ENCODE measurements around the gene SPSB2. TPM values are rescaled to one million over a fixed set of nuclear protein-coding genes. Genes with fewer than 3 reads are reported as not detected.
A peak's percentile ranks its signal among the peaks of the same experiment; 100 is the strongest.

Gene SPSB2
- total and polyA plus RNA-seq, 10 donors: 7.0 to 17.0 (median 11.1) TPM

- H3K9me3 ChIP-seq: no peaks in the 10 kb centered on the region
- TF ChIP-seq POLR2A (IDR thresholded peaks at IDR 0.05) (no peak), POLR2AphosphoS5 (IDR thresholded peaks at IDR 0.05) (no peak), CTCF (IDR thresholded peaks at IDR 0.05 in 8 of 11, conservative IDR thresholded peaks at IDR 0.05 in 3 of 11) (no peak)
- H3K36me3 ChIP-seq: peaks cover 0 to 42% (median 0%) of the 10 kb centered on the region in 6 donors
- H3K4me3 ChIP-seq: no peak overlapping the region
- DNase-seq: peak; percentile 71
- no peak overlapping the region for H3K27ac ChIP-seq
- intact Hi-C loops (cut with DNase I; ENCODE audit: low total_unique reads): no loop called here
- whole genome bisulfite sequencing, 5 donors: 88 to 95% (median 91%) methylated on average over 15 to 17 of the region's 17 CpGs
- peaks cover 0 to 7% (median 0%) of the 10 kb centered on the region in 7 donors for H3K27me3 ChIP-seq (replicated peaks in 1 of 7)
- H3K4me1 ChIP-seq: peaks cover 0 to 11% (median 1%) of the 10 kb centered on the region in 6 donors
These were observed 27.7 kb downstream of the SPSB2 start for GRCh38 chr12:6845395-6845794.

- no peak for DNase-seq
- no peak for TF ChIP-seq POLR2AphosphoS5 (IDR thresholded peaks at IDR 0.05)
- no peak for TF ChIP-seq CTCF (IDR thresholded peaks at IDR 0.05 in 8 of 11, conservative IDR thresholded peaks at IDR 0.05 in 3 of 11)
- no peak for TF ChIP-seq POLR2A (IDR thresholded peaks at IDR 0.05)
- 69 to 85% (median 80%) methylated on average over 16 of the region's 16 CpGs for WGBS, 5 donors
- Histone ChIP-seq H3K4me1 (peaks cover 0 to 16% (median 6%) of the 10 kb centered on the region in 6 donors), H3K9me3 (no peaks in the 10 kb centered on the region), H3K4me3 (no peak overlapping the region), H3K36me3 (peaks cover 0 to 29% (median 0%) of the 10 kb centered on the region in 6 donors), H3K27ac (no peak overlapping the region), H3K27me3 (replicated peaks in 1 of 7) (peaks cover 0 to 7% (median 0%) of the 10 kb centered on the region in 7 donors)
- intact Hi-C loops (cut with DNase I; ENCODE audit: low total_unique reads): no loop called here
These were observed 29.8 kb downstream of the SPSB2 start for GRCh38 chr12:6843118-6843902.

- Histone ChIP-seq H3K9me3 (no peaks in the 10 kb centered on the region), H3K4me1 (peaks cover 0 to 16% (median 6%) of the 10 kb centered on the region in 6 donors), H3K36me3 (peaks cover 0 to 30% (median 0%) of the 10 kb centered on the region in 6 donors), H3K4me3 (no peak overlapping the region), H3K27ac (no peak overlapping the region), H3K27me3 (replicated peaks in 1 of 7) (peaks cover 0 to 7% (median 0%) of the 10 kb centered on the region in 7 donors)
- no peak for DNase-seq
- TF ChIP-seq POLR2AphosphoS5 (IDR thresholded peaks at IDR 0.05): no peak
- TF ChIP-seq POLR2A (IDR thresholded peaks at IDR 0.05): no peak
- no peak for TF ChIP-seq CTCF (IDR thresholded peaks at IDR 0.05 in 8 of 11, conservative IDR thresholded peaks at IDR 0.05 in 3 of 11)
- WGBS, 5 donors: 90 to 100% (median 94%) methylated on average over 4 of the region's 4 CpGs
- intact Hi-C loops (cut with DNase I; ENCODE audit: low total_unique reads): no loop called here
These were observed 31.0 kb downstream of the SPSB2 start for GRCh38 chr12:6842075-6842474.

- intact Hi-C loops (cut with DNase I; ENCODE audit: low total_unique reads): no loop called here
- Histone ChIP-seq H3K9me3 (no peaks in the 10 kb centered on the region), H3K27me3 (replicated peaks in 1 of 7) (peaks cover 0 to 7% (median 0%) of the 10 kb centered on the region in 7 donors), H3K36me3 (peaks cover 0 to 21% (median 0%) of the 10 kb centered on the region in 6 donors), H3K4me3 (no peak within 1 kb of the TSS), H3K27ac (peak within 1 kb of the TSS in 4 of 8 donors; percentile 14 to 67 (median 50)), H3K4me1 (peaks cover 0 to 17% (median 7%) of the 10 kb centered on the region in 6 donors)
- DNase-seq: no peak
- WGBS, 5 donors: 71 to 82% (median 77%) methylated on average over 12 to 24 of the region's 24 CpGs
- TF ChIP-seq POLR2AphosphoS5 (IDR thresholded peaks at IDR 0.05): no peak
- no peak for TF ChIP-seq POLR2A (IDR thresholded peaks at IDR 0.05)
- no peak for TF ChIP-seq CTCF (IDR thresholded peaks at IDR 0.05 in 8 of 11, conservative IDR thresholded peaks at IDR 0.05 in 3 of 11)
These were observed 32.2 kb downstream of the SPSB2 start, which contains the start of gene GNB3 for GRCh38 chr12:6840761-6841515. GNB3 (plus strand) TSS chr12:6840925; CDS start chr12:6841288, 363 bp downstream.

Measured in spleen (tissue), 11 donors.